NCI-H524 treated with DMSO at 0.1 percent for 48 hours (cell line): ENCODE measurements around the gene MAP3K9.

ENCODE experiments used
- DNase-seq: peaks from one replicate; lab custom pipeline; 2025; lab: John Stamatoyannopoulos, UW

MAP3K9 gene

GRCh38 chr14:70698288-70698687 lies 111.0 kb downstream of the MAP3K9 start:
- no peak for DNase-seq

GRCh38 chr14:70697701-70698100 lies 111.6 kb downstream of the MAP3K9 start:
- no peak for DNase-seq

GRCh38 chr14:70696026-70696425 lies 113.3 kb downstream of the MAP3K9 start:
- no peak for DNase-seq

- DNase-seq: no peak
Measured at GRCh38 chr14:70692210-70692609, 117.1 kb downstream of the MAP3K9 start.

- no peak for DNase-seq
Measured at GRCh38 chr14:70685474-70686197, 123.7 kb downstream of the MAP3K9 start.

GRCh38 chr14:70683983-70684382 lies 125.3 kb downstream of the MAP3K9 start:
- DNase-seq: no peak

GRCh38 chr14:70680748-70681147 lies 128.6 kb downstream of the MAP3K9 start:
- no peak for DNase-seq

- no peak for DNase-seq
Measured at GRCh38 chr14:70677341-70677740, 132.0 kb downstream of the MAP3K9 start.
